ENCODE measurements around the gene CARHSP1.
"Not testable (repeated sequence)": the region's sequence is repeated elsewhere in the genome, so short reads cannot be mapped to it uniquely, and the experiment has no call there.

CARHSP1 gene

DNA sequence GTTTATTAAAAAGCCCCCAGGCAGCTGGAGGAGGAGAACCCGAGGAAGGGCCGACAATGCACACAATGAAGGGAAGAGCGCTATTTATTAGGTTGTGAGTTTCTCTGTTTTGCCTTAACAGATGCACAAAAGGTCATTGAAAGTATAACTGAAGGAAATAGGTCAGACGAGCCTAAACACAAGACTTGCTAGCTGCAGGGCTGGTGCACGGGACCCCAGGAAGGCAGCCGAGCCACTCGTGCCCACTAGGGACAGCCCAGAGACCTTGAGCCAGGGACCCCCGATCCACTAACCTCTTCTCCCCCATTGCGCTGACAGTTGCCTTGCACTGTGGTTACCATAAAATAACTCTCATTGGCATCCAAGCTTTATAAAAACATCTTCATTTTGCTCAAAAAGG, 24.6 kb upstream of the CARHSP1 start:
- no peak for DNase-seq (ENCODE audit: low spot score)

DNA sequence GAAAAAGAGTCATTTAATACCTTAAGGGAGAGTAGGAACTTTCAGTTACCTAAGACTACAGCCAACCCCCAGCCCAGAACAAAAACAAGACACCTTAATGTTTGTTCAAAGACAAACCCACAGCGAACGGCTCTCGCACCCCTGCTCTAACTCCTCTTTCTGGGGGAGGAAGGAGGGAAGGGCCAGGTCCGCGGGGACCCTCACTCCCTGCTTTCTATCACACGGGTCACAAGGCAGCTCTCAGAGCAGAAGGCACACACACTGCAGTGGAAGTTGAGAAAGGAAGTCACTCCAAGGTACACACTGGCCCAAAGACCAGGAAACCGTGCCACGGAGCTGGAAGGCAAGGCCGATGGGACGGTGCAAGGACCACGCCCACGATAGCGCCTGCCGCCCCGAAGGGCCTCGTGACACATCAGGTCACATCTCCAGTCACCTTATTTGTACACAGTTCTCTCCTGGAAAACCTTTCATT, 23.3 kb upstream of the CARHSP1 start:
- no peak for DNase-seq (ENCODE audit: low spot score)

DNA sequence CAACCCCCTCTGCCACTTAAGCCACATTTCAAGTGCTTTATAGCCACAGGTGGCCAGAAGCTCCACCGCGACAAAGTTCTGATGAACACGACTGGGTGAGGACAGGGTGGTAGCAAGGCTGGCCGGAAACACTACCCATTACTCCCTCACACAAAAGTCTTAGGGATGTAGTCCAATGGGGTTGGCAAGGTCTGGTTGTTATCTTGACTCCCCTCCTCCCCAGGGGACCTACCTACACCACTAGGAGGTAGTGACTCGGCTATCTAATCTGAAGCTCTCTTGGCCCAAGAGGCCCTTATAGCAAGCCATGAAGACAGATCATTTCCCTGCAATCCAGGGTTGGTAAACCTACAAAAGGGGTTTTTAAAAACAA, 21.7 kb upstream of the CARHSP1 start:
- no peak for DNase-seq (ENCODE audit: low spot score)

DNA sequence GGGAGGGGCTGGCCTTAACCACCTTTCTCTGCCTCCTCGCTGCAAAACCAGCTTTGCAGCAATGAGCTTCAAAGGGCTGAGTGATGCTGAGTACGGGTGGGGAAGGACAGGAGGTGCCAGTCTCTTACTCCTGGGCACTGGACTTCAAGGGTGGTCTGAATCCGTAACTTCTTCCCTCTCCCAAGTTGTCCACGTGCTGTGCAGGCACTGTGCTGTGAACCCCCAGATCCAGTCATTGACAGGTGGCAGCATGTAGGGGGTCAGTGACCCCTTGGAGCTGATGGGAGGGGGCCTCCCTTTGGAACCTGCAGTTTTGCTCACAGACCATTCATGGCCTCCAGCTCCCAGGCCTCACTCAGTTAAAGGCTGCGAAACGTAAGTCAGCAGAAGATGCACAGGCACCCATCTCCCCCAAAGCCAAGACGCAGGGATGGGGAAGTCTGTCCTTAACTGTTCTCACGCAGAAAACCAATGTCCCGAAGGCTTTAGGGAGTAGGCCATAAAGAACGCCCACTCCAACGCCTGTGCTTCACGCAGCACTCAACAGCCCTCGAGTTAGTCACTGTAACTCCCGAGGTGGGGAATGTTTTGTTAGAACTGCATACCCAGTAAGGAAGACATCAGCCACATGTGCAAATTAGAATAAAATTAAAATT, 21.2 kb upstream of the CARHSP1 start:
- no peak for DNase-seq (ENCODE audit: low spot score)

DNA sequence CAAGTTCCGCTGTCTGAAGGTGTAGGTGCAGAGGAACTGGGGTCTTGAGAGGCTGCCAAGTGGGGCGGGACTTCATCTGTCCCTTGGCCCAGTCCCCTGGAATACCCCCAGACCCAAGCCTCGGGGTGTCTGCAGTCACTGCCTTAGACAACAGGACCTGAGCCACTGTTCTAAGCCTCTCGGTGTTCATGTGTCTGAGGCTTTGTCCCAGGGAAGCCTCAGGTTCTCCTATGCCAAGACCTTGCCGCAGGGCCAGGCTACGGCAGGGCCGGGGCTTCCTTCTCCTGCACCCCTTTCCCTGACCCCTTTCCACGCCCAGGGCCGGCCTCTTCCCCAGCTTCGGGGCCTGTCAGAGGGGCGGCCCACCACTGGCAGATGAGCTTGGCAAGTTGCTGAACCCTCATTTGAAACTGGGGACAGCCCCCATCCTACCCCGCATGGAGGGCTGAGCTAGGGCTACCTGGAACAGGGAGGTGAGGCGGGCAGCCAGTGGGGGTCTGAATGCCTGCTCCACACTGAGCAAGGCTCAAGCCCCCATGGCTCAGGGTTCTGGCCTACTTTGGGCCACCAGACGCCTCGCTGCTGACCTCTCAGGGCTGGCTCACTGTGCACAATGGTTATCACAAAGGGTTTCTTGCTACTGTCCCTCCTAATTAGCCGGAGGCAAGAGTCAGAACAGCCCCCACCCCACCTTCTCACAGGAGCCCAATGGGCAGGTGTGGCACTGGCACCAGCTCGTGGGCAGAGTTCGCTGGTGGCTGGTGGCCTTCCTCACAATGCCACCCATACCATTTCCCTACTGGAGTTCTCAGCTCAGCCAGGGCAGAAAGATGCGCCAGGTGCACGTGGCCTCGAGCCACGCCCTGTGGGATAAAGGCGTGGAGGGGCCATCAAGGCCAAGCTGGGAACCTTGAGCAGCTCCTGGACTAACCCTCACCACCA, 20.4 kb upstream of the CARHSP1 start:
- DNase-seq (ENCODE audit: low spot score), result no peak

DNA sequence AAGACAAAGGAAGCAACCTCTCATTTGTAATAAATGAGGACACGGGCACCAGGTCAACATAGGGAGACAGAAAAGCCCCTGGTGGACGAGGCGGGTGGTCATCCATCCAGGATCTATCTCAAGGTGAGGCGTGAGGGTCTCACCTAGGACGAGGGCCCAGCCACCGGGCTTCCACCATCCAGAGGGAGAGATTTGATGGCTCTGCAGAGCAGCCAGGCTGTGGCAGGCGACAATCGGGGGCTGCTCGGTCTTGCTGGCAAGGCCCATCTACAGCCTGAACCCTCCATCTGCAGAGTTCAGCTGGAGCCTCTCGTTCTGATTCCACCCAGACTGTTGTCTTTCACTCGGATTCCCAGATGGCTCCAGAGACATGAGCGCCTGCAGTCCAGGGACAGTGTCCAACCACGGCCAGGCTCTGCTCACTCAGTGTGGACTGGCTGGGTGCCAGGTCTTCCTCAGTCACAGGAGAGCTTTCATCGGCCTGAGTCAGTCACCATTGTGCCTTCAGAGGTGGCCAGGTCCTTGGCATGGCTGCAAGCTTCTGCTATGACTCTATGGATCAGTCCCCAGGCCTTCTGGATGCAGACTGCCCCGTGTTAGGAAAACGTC, 19.2 kb upstream of the CARHSP1 start:
- peak; percentile 83 for DNase-seq (ENCODE audit: low spot score)

DNA sequence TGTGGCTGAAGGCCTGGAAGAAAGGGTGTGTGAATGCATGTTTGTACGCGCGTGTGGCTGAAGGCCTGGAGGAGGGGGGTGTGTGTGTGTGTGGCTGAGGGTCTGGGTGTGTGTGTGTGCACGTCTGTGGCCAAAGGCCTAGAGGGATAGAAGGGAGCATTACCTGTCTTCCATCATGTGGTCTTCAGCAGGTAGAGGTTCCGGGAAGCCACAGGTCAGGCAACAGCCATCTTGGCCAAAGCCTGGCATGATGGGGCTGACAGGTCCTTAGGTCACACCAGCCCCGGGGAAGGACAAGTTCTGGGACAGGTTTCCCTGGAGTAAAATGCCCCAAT, 18.6 kb upstream of the CARHSP1 start:
- DNase-seq (ENCODE audit: low spot score), result no peak

DNA sequence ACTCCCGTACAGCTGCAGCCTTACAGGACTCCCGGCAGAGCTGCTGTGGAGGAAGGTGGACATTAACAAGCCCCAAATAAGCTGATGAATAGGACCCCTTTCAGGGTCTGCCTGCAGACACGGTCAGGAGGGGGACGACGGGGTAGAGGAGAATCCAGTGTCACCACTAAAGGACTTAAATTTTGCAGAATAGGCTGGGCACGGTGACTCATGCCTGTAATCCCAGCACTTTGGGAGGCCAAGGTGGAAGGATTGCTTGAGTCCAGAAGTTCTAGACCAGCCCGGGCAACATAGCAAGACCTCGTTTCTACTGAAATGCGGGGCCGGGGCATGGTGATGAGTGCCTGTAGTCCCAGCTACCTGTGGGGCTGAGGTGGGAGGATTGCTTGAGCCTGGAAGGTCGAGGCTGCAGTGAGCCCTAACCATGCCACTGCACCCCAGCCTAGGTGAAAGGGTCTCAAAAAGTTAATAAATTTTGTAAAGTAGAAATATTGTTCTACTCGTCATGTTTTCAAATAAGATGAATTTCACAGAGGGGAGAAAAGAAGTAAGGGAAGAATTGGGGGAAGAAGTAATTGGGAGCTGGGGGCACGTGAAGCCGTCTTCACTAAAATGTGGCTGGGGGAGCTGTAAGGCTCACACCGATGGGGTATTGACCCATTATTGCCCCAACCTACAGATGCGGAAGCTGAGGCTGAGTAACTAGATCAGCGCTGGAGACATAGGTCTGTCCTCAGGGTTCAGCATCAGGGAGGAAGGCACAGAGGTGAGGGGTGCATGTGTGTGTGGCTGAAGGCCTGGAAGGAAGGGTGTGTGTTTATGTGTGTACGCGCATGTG, 18.0 kb upstream of the CARHSP1 start:
- DNase-seq (ENCODE audit: low spot score), result no peak

DNA sequence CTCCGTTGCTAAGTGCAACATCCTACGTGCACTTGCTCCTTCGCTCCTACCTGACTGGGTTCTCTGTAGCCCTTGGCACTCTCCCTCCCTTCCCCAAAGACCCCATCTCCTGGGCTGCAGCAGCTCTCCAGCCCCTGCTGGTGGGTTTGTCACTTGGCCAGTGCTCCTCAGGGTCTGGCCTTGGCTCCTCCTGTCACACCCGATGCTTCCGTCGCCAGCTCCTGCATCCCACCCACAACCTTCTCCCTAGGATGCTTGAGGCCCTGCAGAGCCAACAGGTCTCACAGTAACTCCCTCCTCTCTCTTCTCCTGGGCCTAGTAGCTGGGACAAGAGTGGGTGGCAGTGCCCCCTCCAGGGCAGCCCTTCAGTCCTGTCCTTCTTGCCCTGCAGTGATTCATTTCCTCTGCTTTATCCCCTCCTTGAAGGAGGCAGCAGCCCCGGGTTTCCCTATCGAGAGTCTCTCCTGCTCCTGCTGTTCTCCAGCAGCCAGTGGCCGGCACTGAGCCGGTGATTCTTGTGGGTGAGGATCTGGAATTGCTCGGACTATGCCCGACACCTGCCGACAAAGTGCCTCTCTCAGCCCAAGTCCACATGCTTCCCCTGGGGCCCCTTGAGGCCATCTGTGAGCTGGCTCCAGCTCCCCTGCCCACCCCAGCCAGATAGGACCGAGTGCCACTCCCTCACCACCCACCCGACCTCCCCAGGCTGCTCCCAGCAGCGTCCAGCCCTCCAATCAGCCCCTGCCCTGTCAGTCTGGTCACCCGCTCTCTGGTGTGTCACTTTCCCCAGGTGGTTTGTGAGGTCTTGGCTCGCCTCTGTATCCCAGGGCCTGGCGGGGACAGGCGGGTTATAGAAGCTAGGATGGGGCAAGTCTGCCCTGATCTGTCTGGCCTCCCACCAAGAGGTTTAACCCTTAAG, 17.1 kb upstream of the CARHSP1 start:
- no peak for DNase-seq (ENCODE audit: low spot score)

DNA sequence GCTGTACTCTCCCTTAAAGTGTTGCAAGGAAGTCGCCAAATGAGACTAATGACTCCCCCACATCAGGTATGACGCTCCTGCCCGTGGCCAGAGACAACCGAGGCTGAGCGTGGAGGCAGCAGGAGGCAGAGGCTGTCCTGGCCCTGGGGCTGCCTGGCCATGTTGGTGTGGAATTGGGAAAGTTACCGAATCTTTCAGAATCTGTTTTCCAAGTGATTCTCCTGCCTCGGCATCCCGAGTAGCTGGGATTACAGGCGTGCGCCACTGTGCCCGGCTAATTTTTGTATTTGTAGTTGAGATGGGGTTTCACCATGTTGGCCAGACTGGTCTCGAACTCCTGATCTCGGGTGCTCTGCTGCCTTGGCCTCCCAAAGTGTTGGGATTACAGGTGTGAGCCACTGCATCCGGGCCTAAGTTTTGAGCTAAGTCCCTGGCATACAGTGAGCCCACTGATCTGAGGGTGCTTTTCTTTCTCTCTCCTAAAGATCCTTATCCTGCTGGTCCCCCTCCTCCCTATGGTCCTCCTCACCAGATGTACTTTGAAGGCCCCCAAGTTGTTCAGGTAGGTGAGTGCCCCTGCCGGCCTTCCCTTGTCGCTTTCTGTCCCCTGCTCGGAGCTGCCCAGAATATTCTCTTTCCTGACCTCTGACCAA, 14.0 kb upstream of the CARHSP1 start:
- no peak for DNase-seq (ENCODE audit: low spot score)

DNA sequence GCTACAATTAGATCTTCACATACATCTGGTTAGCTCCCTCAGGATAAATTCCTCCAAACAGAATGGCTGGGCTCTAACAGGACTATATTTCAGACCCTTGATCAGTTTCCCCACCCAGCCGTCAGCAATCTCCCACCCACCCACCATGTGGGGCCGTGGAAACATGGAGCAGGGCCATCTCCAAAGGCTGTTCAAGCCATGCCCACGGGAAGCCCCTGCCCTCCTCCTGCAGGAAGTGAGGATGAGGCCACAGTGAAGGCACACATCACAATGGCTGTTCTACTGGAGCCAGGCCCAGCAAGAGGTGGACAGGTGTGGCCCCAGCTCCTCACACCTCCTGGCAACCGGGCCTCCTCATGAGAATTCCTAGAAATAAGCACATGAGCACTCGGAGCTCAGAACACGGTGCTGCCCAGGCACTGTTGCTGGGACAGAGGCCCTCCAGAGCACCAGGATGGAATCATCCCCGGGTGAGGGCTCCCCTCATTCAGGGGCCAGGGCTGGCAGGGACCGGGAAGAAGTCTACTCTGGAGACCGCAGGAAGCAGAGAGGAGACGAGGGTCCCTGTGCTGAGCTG, 13.3 kb upstream of the CARHSP1 start, which contains the start of gene LITAFD:
Gene LITAFD, plus strand, starts transcription at position 311 of the 577 bp plus-strand sequence. CDS start 2,005 bp downstream, outside the sequence.
- no peak for DNase-seq (ENCODE audit: low spot score)

DNA sequence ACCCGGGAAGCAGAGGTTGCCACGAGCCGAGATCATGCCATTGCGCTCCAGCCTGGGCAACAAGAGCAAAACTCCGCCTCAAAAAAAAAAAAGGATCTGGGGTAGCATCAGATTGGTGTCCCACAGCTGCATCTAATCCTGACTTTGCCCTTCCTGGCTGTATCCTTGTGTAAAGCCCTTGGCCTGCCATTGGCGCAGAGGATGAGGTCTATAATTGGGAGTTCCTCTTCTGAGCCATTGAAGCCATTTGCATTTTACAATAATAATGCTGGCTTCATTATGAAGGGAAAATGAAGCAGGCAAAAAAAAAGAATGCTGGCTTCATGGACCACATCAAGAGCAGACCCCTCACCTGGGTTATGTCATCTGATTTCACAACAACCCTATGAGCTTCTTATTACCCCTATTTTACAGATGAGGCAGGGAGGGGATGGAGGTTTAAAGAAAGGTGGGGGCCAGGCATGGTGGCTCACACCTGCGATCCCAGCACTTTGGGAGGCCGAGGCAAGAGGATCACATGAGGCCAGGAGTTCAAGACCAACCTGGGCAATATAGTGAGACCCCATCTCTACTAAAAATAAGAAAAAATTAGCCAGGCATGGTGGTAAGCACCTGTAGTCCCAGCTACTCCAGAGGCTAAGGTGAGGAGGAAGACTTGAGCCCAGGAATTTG, 12.2 kb upstream of the CARHSP1 start:
- DNase-seq (ENCODE audit: low spot score), result no peak

DNA sequence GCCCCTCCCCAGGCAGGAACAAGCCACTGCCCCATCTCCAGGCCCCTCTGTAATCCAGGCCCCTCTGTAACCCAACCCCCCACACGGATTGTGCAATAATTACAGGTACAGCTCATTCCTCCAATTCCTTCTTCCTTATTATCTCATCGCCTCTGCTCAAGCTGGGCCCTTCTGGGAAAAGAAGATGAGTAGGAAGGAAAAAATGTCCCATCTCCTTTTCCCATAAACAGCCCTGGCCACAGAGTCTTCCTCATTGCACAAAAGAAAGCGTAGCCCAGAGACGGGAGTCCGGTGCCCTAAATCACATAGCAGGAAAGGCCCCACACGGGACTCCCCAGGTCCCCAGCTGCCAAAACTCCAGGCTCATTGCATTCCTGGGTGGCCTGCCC, 9.7 kb upstream of the CARHSP1 start:
- no peak for DNase-seq (ENCODE audit: low spot score)

DNA sequence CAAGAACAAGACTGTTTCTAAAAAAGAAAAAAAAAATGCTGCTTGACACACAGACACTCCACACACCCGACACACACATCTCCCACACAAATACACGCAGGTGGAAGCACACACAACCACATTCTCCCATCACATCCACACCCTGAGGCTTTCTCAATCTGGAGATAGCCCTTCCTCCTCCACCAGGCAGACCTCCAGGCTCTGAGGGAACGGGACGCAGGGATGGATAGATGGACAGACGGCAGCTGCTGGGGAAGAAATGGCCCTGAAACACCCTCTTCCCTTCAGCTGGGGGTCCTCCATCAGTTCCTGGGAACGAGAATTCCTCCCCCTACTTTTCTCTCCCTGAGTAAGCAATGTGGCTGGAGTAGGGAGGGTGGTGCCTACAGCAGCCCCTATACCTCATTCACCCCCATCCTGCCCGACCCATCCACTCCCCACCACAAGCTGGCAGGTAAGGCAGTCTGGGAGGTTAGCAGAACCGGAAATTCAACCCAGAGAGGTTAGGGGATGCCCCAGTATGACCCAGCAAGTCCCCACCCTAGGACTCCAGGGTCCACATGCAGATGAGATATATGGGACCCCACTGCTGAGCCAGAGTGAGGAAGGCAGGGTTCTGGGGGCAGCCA, 9.2 kb upstream of the CARHSP1 start:
- no peak for DNase-seq (ENCODE audit: low spot score)

DNA sequence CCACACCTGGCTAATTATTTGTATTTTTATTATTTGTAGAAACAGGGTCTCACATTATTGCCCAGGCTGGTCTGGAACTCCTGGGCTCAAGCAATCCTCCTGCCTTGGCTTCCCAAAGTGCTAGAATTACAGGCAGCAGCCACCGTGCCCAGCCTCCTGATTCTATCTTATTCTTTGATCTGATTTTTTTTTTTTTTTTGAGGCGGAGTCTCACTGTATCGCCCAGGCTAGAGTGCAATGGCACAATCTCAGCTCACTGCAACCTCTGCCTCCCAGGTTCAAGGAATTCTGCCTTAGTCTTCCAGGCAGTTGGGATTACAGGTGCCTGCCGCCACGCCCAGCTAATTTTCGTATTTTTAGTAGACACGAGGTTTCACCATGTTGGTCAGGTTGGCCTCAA, 6.5 kb upstream of the CARHSP1 start:
- DNase-seq (ENCODE audit: low spot score), result not testable (repeated sequence)

DNA sequence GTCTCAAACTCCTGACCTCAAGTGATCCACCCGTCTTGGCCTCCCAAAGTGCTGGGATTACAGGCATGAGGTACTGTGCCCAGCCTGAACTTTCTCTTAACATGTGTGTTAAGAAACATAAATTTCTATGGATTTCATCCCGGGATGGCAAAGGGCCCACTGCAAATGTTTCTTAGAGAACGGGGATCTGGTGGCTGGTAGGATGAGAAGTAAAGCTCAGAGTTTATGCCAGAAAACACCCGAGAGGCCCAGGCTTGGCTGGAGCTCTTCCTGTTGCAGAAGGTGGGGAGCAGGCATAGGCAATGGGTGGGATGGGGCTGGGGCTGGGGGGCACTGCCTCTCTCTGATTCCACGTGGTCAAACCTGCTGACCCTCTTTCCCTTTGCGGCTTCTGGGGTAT, 5.6 kb upstream of the CARHSP1 start:
- no peak for DNase-seq (ENCODE audit: low spot score)

DNA sequence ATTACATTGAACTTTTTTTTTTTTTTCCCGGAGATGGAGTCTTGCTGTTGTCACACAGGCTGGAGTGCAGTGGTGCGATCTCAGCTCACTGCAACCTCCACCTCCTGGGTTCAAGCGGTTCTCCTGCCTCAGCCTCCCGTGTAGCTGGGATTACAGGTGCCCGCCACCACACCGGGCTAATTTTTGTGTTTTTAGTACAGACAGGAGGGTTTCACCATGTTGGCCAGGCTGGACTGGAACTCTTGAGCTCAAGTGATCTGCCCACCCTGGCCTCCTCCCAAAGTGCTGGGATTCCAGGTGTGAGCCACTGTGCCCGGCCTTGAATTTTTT, 5.0 kb upstream of the CARHSP1 start:
- DNase-seq (ENCODE audit: low spot score), result not testable (repeated sequence)

DNA sequence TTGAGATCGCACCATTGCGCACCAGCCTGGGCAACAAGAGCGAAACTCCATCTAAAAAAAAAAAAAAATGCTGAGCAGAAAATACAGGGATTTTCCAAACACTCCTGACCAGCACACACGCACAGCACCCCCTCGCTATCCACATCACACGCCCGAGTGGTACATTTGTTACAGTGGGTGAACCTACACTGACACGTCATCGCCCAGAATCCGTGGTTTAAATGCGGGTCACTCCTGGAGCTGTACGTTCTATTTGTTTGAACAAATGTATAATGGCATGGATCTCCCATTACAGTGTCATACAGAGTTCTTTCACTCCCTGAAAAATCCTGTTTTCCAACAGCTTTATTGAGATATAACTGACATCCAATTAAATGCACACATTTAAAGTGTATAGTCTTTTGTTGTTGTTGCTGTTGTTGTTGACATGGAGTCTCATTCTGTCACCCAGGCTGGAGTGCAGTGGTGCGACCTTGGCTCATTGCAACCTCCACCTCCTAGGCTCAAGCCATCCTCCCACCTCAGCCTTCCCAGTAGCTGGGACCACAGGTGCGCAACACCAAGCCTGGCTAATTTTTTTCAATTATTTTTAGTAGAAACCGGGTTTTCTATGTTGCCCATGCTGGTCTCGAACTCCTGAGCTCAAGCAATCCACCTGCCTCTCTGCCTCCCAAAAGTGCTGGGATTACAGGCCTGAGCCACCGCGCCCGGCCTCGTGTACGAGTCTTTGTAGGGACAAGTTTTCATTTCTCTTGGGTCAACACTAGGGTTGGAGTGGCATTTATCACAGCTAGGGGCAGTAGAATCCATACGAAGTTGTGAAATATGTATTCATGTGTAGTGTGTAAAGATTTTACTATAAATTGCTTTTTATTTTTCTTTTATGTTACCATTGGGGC, 4.4 kb upstream of the CARHSP1 start:
- no peak for DNase-seq (ENCODE audit: low spot score)
